ENCODE results near the gene XRCC4.

The XRCC4 gene

DNA sequence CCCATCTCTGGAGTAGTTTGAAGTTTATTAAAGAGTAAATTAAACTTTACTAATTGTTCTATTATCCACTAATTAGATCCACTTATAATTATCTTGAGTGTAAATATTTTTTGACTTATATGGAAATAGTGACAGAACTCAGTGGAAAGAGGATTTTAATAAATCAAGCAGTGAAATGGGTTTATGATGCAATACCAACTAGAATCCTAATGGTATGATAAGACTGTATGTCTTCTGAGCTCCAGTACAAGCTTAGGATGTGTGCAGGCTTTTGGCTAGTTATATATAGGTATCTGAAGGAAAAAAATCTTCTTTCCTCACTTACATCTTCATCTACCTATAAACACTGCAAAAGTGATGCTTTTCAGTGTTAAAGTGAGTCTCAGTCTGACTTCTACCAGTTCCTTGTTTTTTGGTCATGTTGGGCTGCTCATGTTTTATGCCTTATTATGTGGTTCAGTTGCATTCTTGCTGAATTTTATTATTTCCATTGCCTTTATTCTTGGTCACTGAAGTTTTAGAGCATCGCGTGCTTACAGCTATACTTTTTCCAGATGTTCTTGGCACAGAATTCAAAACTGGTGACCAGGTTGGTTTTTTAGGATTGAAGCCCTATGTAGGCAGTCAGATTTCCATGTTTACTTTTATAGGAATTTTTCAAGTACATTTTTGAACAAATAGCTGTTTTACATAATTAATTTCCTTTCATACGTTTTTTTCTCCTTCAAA lies 30.5 kb downstream of the XRCC4 start:
- Histone ChIP-seq H3K9me3 (ENCODE audit: control insufficient read depth in 1 of 2, low read length in 2 of 2) (no peaks in the 10 kb centered on the region), H3K27ac (ENCODE audit: low read depth, low read length) (no peak overlapping the region)

DNA sequence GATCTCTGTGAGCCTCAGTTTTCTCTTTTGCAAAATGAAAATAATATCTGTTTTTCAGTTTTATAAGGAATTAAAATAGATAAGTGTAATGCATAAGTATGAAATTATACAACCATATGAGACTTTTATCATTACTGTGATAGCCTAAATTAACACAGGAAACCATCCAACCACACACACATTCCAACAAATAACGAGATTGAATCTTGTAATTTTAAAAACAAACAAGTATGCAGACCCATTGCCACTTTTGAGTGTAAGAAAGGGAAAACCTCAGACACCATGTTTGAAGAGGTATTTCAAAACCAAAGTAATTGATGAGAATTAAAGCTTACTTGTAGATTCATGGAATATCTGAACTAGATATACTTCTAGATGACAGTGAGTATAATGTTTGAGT lies 32.0 kb downstream of the XRCC4 start:
- Histone ChIP-seq H3K9ac (ENCODE audit: low read depth in 1 of 2, low read length in 2 of 2) (no peak overlapping the region), H3K4me3 (ENCODE audit: low read depth in 1 of 2, low read length in 2 of 2) (no peak overlapping the region), H3K27me3 (ENCODE audit: control insufficient read depth in 1 of 2, insufficient read depth in 2 of 2, low read length in 2 of 2) (no peaks in the 10 kb centered on the region), H3K27ac (ENCODE audit: low read depth, low read length) (no peak overlapping the region), H3K36me3 (ENCODE audit: control insufficient read depth in 1 of 2, insufficient read depth in 2 of 2, low read length in 2 of 2) (no peaks in the 10 kb centered on the region), H3K9me3 (ENCODE audit: control insufficient read depth in 1 of 2, low read length in 2 of 2) (no peaks in the 10 kb centered on the region), H3K4me1 (ENCODE audit: control insufficient read depth in 1 of 2, insufficient read depth in 2 of 2, low read length in 2 of 2) (no peaks in the 10 kb centered on the region)

More for the DNA sequence above, 30.5 kb downstream of the XRCC4 start:
- Histone ChIP-seq H3K4me1 (ENCODE audit: control insufficient read depth in 1 of 2, insufficient read depth in 2 of 2, low read length in 2 of 2) (no peaks in the 10 kb centered on the region), H3K27me3 (ENCODE audit: control insufficient read depth in 1 of 2, insufficient read depth in 2 of 2, low read length in 2 of 2) (no peaks in the 10 kb centered on the region), H3K36me3 (ENCODE audit: control insufficient read depth in 1 of 2, insufficient read depth in 2 of 2, low read length in 2 of 2) (no peaks in the 10 kb centered on the region), H3K4me3 (ENCODE audit: low read depth in 1 of 2, low read length in 2 of 2) (no peak overlapping the region), H3K9ac (ENCODE audit: low read depth in 1 of 2, low read length in 2 of 2) (no peak overlapping the region)

DNA sequence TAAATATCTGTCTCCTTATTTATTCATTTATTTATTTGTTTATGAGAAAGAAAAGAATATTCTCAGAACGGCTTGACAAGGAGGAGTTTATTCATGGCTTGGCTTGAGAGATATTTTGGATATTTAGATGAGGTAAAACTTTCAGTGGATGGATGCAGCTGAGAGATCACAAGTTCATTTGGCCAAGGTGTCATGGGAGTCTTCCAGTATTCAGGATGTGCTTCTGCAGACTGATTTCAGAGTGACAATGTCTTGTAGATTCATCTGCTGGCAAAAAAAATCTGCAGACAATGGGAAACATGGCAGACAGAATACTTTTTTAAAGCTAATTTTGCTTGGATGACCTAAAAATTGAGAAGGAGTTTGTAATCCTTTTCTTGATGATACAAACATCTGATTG lies 38.5 kb downstream of the XRCC4 start:
- no peak overlapping the region for H3K4me3 ChIP-seq (ENCODE audit: low read depth in 1 of 2, low read length in 2 of 2)
- H3K36me3 ChIP-seq (ENCODE audit: control insufficient read depth in 1 of 2, insufficient read depth in 2 of 2, low read length in 2 of 2) = no peaks in the 10 kb centered on the region
- H3K27ac ChIP-seq (ENCODE audit: low read depth, low read length) = no peak overlapping the region
- H3K9ac ChIP-seq (ENCODE audit: low read depth in 1 of 2, low read length in 2 of 2) = no peak overlapping the region
- H3K27me3 ChIP-seq (ENCODE audit: control insufficient read depth in 1 of 2, insufficient read depth in 2 of 2, low read length in 2 of 2) = no peaks in the 10 kb centered on the region
- peaks cover 3 to 5% of the 10 kb centered on the region in 2 donors for H3K9me3 ChIP-seq (ENCODE audit: control insufficient read depth in 1 of 2, low read length in 2 of 2)
- H3K4me1 ChIP-seq (ENCODE audit: control insufficient read depth in 1 of 2, insufficient read depth in 2 of 2, low read length in 2 of 2) = no peaks in the 10 kb centered on the region

DNA sequence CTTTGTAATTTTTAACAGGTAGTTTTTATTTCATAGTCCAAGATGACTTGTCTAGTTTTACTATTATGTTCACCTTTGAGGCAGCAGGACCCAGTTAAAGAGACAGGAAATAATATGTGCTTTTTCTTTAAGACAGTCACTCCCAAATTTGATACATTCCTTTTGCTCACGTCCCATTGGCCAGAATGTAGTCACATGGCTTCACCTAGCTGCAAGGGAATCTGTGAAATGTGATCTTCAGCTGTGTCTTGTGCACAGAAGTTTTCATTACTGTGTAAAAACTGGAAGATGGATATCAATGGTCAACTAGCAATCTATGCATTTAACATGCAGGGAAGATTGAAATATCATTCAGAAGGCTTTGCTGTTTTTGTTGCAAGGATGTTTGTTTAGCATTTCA lies 41.1 kb downstream of the XRCC4 start:
- Histone ChIP-seq H3K4me3 (ENCODE audit: low read depth in 1 of 2, low read length in 2 of 2) (no peak overlapping the region), H3K27me3 (ENCODE audit: control insufficient read depth in 1 of 2, insufficient read depth in 2 of 2, low read length in 2 of 2) (no peaks in the 10 kb centered on the region), H3K9ac (ENCODE audit: low read depth in 1 of 2, low read length in 2 of 2) (no peak overlapping the region), H3K27ac (ENCODE audit: low read depth, low read length) (no peak overlapping the region), H3K9me3 (ENCODE audit: control insufficient read depth in 1 of 2, low read length in 2 of 2) (peaks cover 3 to 5% of the 10 kb centered on the region in 2 donors), H3K36me3 (ENCODE audit: control insufficient read depth in 1 of 2, insufficient read depth in 2 of 2, low read length in 2 of 2) (no peaks in the 10 kb centered on the region), H3K4me1 (ENCODE audit: control insufficient read depth in 1 of 2, insufficient read depth in 2 of 2, low read length in 2 of 2) (no peaks in the 10 kb centered on the region)

DNA sequence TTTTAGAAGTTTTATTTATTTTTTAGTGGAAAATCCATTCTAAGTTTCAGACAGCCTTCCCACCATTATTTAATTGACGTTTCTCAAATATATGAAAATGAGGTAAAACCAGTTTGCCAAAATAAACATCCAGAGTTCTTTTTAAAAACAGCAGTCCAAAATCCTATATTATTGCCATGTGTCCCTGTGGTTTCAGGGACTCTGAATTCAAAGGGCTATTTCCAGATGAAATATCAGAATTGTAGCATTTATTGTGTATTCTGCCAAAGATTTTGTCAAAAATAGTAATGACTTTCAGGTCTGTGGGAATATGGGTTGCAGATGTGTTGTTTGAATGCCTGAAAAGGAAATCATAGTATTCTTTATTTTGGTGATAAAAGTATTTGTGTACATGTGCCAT lies 41.6 kb downstream of the XRCC4 start:
- H3K4me1 ChIP-seq (ENCODE audit: control insufficient read depth in 1 of 2, insufficient read depth in 2 of 2, low read length in 2 of 2) = no peaks in the 10 kb centered on the region
- peaks cover 3 to 5% of the 10 kb centered on the region in 2 donors for H3K9me3 ChIP-seq (ENCODE audit: control insufficient read depth in 1 of 2, low read length in 2 of 2)
- H3K4me3 ChIP-seq (ENCODE audit: low read depth in 1 of 2, low read length in 2 of 2) = no peak overlapping the region
- no peaks in the 10 kb centered on the region for H3K27me3 ChIP-seq (ENCODE audit: control insufficient read depth in 1 of 2, insufficient read depth in 2 of 2, low read length in 2 of 2)
- no peak overlapping the region for H3K9ac ChIP-seq (ENCODE audit: low read depth in 1 of 2, low read length in 2 of 2)
- H3K27ac ChIP-seq (ENCODE audit: low read depth, low read length) = no peak overlapping the region
- no peaks in the 10 kb centered on the region for H3K36me3 ChIP-seq (ENCODE audit: control insufficient read depth in 1 of 2, insufficient read depth in 2 of 2, low read length in 2 of 2)

DNA sequence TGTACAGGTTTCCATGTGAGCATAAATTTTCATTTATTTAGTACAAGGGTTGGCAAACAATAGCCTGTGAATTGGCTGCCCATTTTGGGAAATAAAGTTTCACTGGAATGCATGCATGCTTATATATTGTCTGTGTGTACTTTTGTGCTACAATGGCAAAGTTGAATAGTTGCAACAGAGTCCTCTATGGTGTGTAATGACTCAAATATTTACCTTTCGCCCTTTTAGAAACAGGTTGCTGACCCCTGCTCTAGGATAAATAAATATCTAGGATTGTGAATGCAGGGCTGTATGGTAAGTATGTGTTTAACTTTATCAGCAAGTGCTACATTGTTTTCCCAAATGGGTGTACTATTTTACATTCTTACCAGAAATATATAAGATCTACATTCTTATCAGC lies 47.2 kb downstream of the XRCC4 start:
- Histone ChIP-seq H3K27ac (ENCODE audit: low read depth, low read length) (no peak overlapping the region), H3K27me3 (ENCODE audit: control insufficient read depth in 1 of 2, insufficient read depth in 2 of 2, low read length in 2 of 2) (no peaks in the 10 kb centered on the region), H3K9ac (ENCODE audit: low read depth in 1 of 2, low read length in 2 of 2) (no peak overlapping the region), H3K4me1 (ENCODE audit: control insufficient read depth in 1 of 2, insufficient read depth in 2 of 2, low read length in 2 of 2) (no peaks in the 10 kb centered on the region), H3K36me3 (ENCODE audit: control insufficient read depth in 1 of 2, insufficient read depth in 2 of 2, low read length in 2 of 2) (no peaks in the 10 kb centered on the region), H3K9me3 (ENCODE audit: control insufficient read depth in 1 of 2, low read length in 2 of 2) (peaks cover 3 to 7% of the 10 kb centered on the region in 2 donors), H3K4me3 (ENCODE audit: low read depth in 1 of 2, low read length in 2 of 2) (no peak overlapping the region)

DNA sequence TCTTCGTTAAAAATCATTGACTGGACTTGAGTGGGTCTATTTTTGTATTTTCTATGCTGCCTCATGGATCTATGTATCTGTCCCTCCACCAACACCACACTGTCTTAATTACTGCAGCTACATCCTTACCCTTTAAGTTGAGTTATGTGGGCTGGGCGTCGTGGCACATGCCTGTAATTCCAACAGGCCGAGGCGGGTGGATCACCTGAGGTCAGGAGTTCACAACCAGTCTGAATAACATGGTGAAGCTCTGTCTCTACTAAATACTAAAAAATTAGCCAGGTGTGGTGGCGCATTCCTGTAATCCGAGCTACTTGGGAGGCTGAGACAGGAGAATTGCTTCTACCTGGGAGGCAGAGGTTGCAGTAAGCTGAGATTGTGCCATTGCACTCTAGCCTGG lies 48.2 kb downstream of the XRCC4 start:
- no peak overlapping the region for H3K27ac ChIP-seq (ENCODE audit: low read depth, low read length)
- H3K9me3 ChIP-seq (ENCODE audit: control insufficient read depth in 1 of 2, low read length in 2 of 2) = peaks cover 3 to 7% of the 10 kb centered on the region in 2 donors
- no peaks in the 10 kb centered on the region for H3K4me1 ChIP-seq (ENCODE audit: control insufficient read depth in 1 of 2, insufficient read depth in 2 of 2, low read length in 2 of 2)
- H3K36me3 ChIP-seq (ENCODE audit: control insufficient read depth in 1 of 2, insufficient read depth in 2 of 2, low read length in 2 of 2) = no peaks in the 10 kb centered on the region
- H3K9ac ChIP-seq (ENCODE audit: low read depth in 1 of 2, low read length in 2 of 2) = no peak overlapping the region
- no peak overlapping the region for H3K4me3 ChIP-seq (ENCODE audit: low read depth in 1 of 2, low read length in 2 of 2)
- no peaks in the 10 kb centered on the region for H3K27me3 ChIP-seq (ENCODE audit: control insufficient read depth in 1 of 2, insufficient read depth in 2 of 2, low read length in 2 of 2)

DNA sequence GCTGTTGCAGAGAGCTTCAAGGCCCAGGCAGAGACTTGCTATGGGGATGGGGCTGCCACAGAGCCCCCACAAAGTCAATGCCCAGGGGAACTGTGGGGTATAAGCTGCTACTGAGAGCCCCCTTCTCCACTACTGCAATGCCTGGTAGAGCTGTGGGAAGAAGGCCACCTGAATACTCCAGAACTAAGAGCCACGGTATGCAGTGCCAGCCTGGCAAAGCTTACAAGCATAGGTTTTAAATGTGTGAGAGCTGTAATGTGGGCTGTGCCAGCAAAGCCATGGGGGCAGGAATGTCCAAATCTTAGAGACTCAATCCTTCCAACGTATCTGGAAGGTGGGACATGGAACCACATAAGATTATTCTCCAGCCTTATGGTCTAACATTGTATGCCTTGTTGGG lies 49.2 kb downstream of the XRCC4 start:
- Histone ChIP-seq H3K27ac (ENCODE audit: low read depth, low read length) (no peak overlapping the region), H3K4me1 (ENCODE audit: control insufficient read depth in 1 of 2, insufficient read depth in 2 of 2, low read length in 2 of 2) (no peaks in the 10 kb centered on the region), H3K4me3 (ENCODE audit: low read depth in 1 of 2, low read length in 2 of 2) (no peak overlapping the region), H3K36me3 (ENCODE audit: control insufficient read depth in 1 of 2, insufficient read depth in 2 of 2, low read length in 2 of 2) (no peaks in the 10 kb centered on the region), H3K9ac (ENCODE audit: low read depth in 1 of 2, low read length in 2 of 2) (no peak overlapping the region), H3K27me3 (ENCODE audit: control insufficient read depth in 1 of 2, insufficient read depth in 2 of 2, low read length in 2 of 2) (no peaks in the 10 kb centered on the region), H3K9me3 (ENCODE audit: control insufficient read depth in 1 of 2, low read length in 2 of 2) (peaks cover 3 to 7% of the 10 kb centered on the region in 2 donors)

DNA sequence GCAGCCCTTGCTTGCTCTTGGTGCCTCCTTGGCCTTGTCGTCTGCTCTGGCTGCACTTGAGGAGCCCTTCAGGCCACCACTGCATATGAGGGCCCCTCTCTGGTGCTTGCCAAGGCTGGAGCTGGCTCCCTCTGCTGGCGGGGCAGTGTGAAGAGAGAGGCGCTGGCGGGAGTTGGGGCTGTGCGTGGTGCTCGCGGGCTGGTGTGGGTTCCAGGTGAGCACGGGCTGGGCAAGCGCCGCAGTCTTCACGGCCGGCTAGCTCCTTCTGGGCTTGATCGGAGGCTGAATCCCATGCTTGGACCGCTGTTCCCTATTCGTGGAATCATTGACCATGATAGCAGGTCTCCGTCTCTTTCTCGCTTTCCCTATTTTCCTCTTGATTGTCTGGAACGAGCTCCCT lies 56.5 kb downstream of the XRCC4 start:
- Histone ChIP-seq H3K4me1 (ENCODE audit: control insufficient read depth in 1 of 2, insufficient read depth in 2 of 2, low read length in 2 of 2) (peaks cover 0 to 4% of the 10 kb centered on the region in 2 donors), H3K36me3 (ENCODE audit: control insufficient read depth in 1 of 2, insufficient read depth in 2 of 2, low read length in 2 of 2) (no peaks in the 10 kb centered on the region), H3K4me3 (ENCODE audit: low read depth in 1 of 2, low read length in 2 of 2) (no peak overlapping the region), H3K9ac (ENCODE audit: low read depth in 1 of 2, low read length in 2 of 2) (no peak overlapping the region), H3K27me3 (ENCODE audit: control insufficient read depth in 1 of 2, insufficient read depth in 2 of 2, low read length in 2 of 2) (no peaks in the 10 kb centered on the region), H3K27ac (ENCODE audit: low read depth, low read length) (no peak overlapping the region), H3K9me3 (ENCODE audit: control insufficient read depth in 1 of 2, low read length in 2 of 2) (peaks cover 0 to 6% of the 10 kb centered on the region in 2 donors)

DNA sequence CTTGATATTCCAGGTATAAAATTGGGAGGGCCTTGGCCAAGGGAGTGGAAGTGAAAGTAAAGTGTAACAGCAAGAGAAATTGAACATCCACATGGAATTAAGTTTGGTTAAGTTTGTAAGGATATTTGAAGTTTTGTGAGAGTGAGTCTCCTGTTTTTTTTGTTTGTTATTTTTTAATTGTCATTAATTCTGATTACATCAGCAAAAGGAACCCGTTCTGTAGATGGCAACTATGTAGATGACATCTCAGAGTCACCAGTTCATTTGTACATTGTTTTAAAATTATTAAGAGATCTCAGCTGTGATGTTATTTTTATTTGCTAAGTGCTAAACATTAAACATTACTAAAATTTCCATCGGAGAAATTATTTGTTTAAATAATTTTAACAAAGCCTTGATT lies 65.2 kb downstream of the XRCC4 start:
- H3K4me3 ChIP-seq (ENCODE audit: low read depth in 1 of 2, low read length in 2 of 2) = no peak overlapping the region
- H3K4me1 ChIP-seq (ENCODE audit: control insufficient read depth in 1 of 2, insufficient read depth in 2 of 2, low read length in 2 of 2) = peaks cover 0 to 4% of the 10 kb centered on the region in 2 donors
- no peak overlapping the region for H3K27ac ChIP-seq (ENCODE audit: low read depth, low read length)
- H3K9me3 ChIP-seq (ENCODE audit: control insufficient read depth in 1 of 2, low read length in 2 of 2) = no peaks in the 10 kb centered on the region
- no peaks in the 10 kb centered on the region for H3K27me3 ChIP-seq (ENCODE audit: control insufficient read depth in 1 of 2, insufficient read depth in 2 of 2, low read length in 2 of 2)
- H3K9ac ChIP-seq (ENCODE audit: low read depth in 1 of 2, low read length in 2 of 2) = no peak overlapping the region
- H3K36me3 ChIP-seq (ENCODE audit: control insufficient read depth in 1 of 2, insufficient read depth in 2 of 2, low read length in 2 of 2) = no peaks in the 10 kb centered on the region
